Activated CD8-positive, alpha-beta T cell treated with anti-CD3 and anti-CD28 coated beads, Interleukin-2, amount 10 ng/mL, durations not matched to agents 7 days and 5 days (primary cell): ENCODE measurements around the gene GNAS-AS1. TPM values are rescaled to one million over a fixed set of nuclear protein-coding genes. Genes with fewer than 3 reads are reported as not detected.

ENCODE experiments used
- ATAC-seq: fragments of 150-1000 bp; cut with Tn5 transposase; one replicate; pipeline ENCODE4 v1.10.0; 2021; ENCODE audit warnings: moderate library complexity
- CTCF ChIA-PET: fragments of 350-600 bp; sonication (Branson Sonifier 250); formaldehyde crosslinking; loops from one replicate; lab custom pipeline; 2021; ENCODE audit warnings: antibody characterized with exemption; lab: Charles Lee
- POLR2A ChIA-PET: fragments of 350-600 bp; sonication (Branson Sonifier 250); formaldehyde crosslinking; loops from one replicate; lab custom pipeline; 2021; ENCODE audit warnings: antibody characterized with exemption; lab: Charles Lee
- DNase-seq: peaks from one replicate; pipeline ENCODE4 v3.0.0-alpha.2; 2020
- H3K27ac Mint-ChIP-seq: one replicate; pipeline ENCODE4 v1.8.0; 2021; ENCODE audit warnings: mild to moderate bottlenecking, mixed read lengths
- H3K27me3 Mint-ChIP-seq: one replicate; pipeline ENCODE4 v1.8.0; 2021; ENCODE audit warnings: low read depth, mixed read lengths
- H3K36me3 Mint-ChIP-seq: one replicate; pipeline ENCODE4 v1.8.0; 2021; ENCODE audit warnings: low read depth, mixed read lengths
- H3K4me1 Mint-ChIP-seq: one replicate; pipeline ENCODE4 v1.8.0; 2021; ENCODE audit warnings: low read depth, mixed read lengths
- H3K4me3 Mint-ChIP-seq: one replicate; pipeline ENCODE4 v1.8.0; 2021; ENCODE audit warnings: mild to moderate bottlenecking, mixed read lengths
- H3K9me3 Mint-ChIP-seq: one replicate; pipeline ENCODE4 v1.8.0; 2022; ENCODE audit warnings: mixed read lengths; ENCODE audit not compliant: insufficient read depth
- total RNA-seq, 2 experiments: library from RNA; stranded (reverse); gene quantifications; one replicate each; pipeline ENCODE4 v1.2.3, GENCODE V29; 2021

GNAS-AS1 gene
- total RNA-seq, 2 experiments from 2014 or later, result 1.3 to 2.0 TPM

GRCh38 chr20:58800134-58800871, 50.4 kb downstream of the GNAS-AS1 start:
- ChIA-PET CTCF (no interaction called here), POLR2A (interaction anchor here (0.7 kb wide), 1 partner anchor 34 kb away, joined by 3 read pairs; no protein-coding TSS in a partner anchor)
- no peak overlapping the region for H3K27ac Mint-ChIP-seq
- H3K36me3 Mint-ChIP-seq, result no peaks in the 10 kb centered on the region
- H3K4me3 Mint-ChIP-seq, result no peak overlapping the region
- H3K27me3 Mint-ChIP-seq, result peaks cover 22% of the 10 kb centered on the region
- H3K4me1 Mint-ChIP-seq, result no peaks in the 10 kb centered on the region
- no peaks in the 10 kb centered on the region for H3K9me3 Mint-ChIP-seq
- ATAC-seq (no peak), DNase-seq (no peak)

DNA sequence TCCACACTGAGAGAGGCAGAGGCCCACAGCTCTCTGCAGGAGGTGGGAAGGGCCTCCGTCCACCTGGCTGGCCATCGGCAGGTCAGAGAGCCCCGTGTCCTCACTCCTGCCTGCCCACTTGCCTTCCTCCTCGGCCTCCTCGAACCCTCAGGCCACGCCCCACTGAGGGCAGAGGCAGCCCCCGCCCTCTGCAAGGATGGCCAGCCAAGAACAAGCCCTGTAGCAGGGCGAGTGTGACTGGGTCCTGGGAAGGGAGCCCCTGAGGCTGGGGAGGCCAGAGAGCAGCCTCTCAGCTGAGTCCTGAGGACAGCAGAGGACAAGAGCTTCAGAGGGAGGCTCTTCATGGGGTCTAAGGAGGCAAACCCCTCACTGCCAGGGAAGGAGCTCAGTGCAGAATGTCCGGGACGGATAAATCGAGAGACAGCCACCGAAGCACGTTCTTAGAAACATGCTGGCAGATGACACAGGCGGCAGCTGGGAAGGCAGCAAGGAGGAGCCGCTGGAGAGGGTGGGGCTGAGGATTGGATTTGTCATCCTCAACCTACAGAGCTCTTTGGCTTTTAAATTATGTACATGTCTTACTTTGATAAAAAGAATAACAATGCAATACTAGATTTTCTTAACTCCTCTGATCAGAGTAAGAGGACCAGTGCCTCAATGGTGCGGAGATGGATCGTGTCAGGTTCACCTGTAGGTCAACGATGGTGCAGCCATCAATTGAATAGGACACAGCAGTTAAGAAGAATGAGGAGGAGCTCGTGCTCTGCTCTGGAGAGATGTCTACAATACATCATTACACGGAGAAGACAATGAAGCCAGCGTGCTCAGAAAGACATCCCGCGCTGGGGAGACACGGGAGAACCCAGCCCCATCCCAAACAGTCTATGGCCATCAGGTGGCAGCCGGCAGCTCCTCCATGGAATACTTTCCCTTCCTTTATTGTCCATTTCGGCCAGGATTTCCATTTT, 53.0 kb downstream of the GNAS-AS1 start:
- ChIA-PET POLR2A (no interaction called here), CTCF (no interaction called here)
- Mint-ChIP-seq H3K4me3 (no peak overlapping the region), H3K27ac (no peak overlapping the region), H3K4me1 (no peaks in the 10 kb centered on the region), H3K9me3 (no peaks in the 10 kb centered on the region), H3K27me3 (peaks cover 9% of the 10 kb centered on the region), H3K36me3 (no peaks in the 10 kb centered on the region)
- ATAC-seq (no peak), DNase-seq (no peak)

- Mint-ChIP-seq H3K9me3 (no peaks in the 10 kb centered on the region), H3K4me1 (no peaks in the 10 kb centered on the region), H3K27ac (no peak overlapping the region), H3K27me3 (peaks cover 7% of the 10 kb centered on the region), H3K4me3 (no peak overlapping the region), H3K36me3 (no peaks in the 10 kb centered on the region)
- DNase-seq, result no peak
- ChIA-PET POLR2A (no interaction called here), CTCF (no interaction called here)
- ATAC-seq, result no peak
Measured at GRCh38 chr20:58795923-58796245, 54.8 kb downstream of the GNAS-AS1 start.

- no peak overlapping the region for H3K4me3 Mint-ChIP-seq
- H3K9me3 Mint-ChIP-seq, result no peaks in the 10 kb centered on the region
- ChIA-PET POLR2A (no interaction called here), CTCF (no interaction called here)
- H3K36me3 Mint-ChIP-seq, result no peaks in the 10 kb centered on the region
- DNase-seq (no peak), ATAC-seq (no peak)
- peaks cover 11% of the 10 kb centered on the region for H3K27me3 Mint-ChIP-seq
- H3K27ac Mint-ChIP-seq, result no peak overlapping the region
- no peaks in the 10 kb centered on the region for H3K4me1 Mint-ChIP-seq
Measured at GRCh38 chr20:58795181-58795922, 55.4 kb downstream of the GNAS-AS1 start.

- H3K36me3 Mint-ChIP-seq, result no peaks in the 10 kb centered on the region
- CTCF ChIA-PET, result interaction anchor here (1.4 kb wide), 1 partner anchor 173 kb away, joined by 4 read pairs; no protein-coding TSS in a partner anchor
- no peak overlapping the region for H3K4me3 Mint-ChIP-seq
- ATAC-seq, result no peak
- POLR2A ChIA-PET, result no interaction called here
- no peak overlapping the region for H3K27ac Mint-ChIP-seq
- H3K9me3 Mint-ChIP-seq, result no peaks in the 10 kb centered on the region
- no peak for DNase-seq
- peaks cover 9% of the 10 kb centered on the region for H3K27me3 Mint-ChIP-seq
- no peaks in the 10 kb centered on the region for H3K4me1 Mint-ChIP-seq
Measured at GRCh38 chr20:58794510-58795180, 56.1 kb downstream of the GNAS-AS1 start.

GRCh38 chr20:58793512-58794420, 56.9 kb downstream of the GNAS-AS1 start:
- H3K27me3 Mint-ChIP-seq, result peaks cover 9% of the 10 kb centered on the region
- DNase-seq (no peak), ATAC-seq (no peak)
- ChIA-PET CTCF (interaction anchor here (1.4 kb wide), 1 partner anchor 172 kb away, joined by 4 read pairs; no protein-coding TSS in a partner anchor), POLR2A (no interaction called here)
- no peak overlapping the region for H3K4me3 Mint-ChIP-seq
- no peaks in the 10 kb centered on the region for H3K4me1 Mint-ChIP-seq
- no peaks in the 10 kb centered on the region for H3K9me3 Mint-ChIP-seq
- no peak overlapping the region for H3K27ac Mint-ChIP-seq
- H3K36me3 Mint-ChIP-seq, result no peaks in the 10 kb centered on the region

GRCh38 chr20:58792426-58792825, 58.3 kb downstream of the GNAS-AS1 start:
- no peak overlapping the region for H3K4me3 Mint-ChIP-seq

DNA sequence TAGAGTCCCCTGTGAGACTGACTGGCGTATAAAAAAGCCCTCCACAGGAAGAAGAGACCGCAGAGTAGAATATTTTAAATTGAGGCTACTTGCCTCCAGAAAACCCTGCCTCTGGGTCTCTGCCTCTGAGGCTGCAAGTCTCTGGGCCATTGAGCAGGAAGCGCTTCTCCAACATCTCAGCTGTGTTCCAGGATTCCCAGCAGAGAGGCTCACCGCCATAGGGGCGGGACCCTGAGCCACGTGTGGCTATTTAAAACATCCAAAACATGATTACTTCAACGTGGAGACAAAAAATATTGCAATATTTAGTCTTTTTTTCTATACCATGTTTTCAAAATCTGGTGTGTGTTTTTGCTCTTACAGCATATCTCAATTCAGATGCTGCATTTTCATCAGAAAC, 59.4 kb downstream of the GNAS-AS1 start:
- no peaks in the 10 kb centered on the region for H3K9me3 Mint-ChIP-seq
- no peak for ATAC-seq
- POLR2A ChIA-PET, result no interaction called here
- H3K27ac Mint-ChIP-seq, result no peak overlapping the region
- no peaks in the 10 kb centered on the region for H3K36me3 Mint-ChIP-seq
- CTCF ChIA-PET, result no interaction called here
- no peak for DNase-seq
- H3K4me3 Mint-ChIP-seq, result no peak overlapping the region
- H3K4me1 Mint-ChIP-seq, result no peaks in the 10 kb centered on the region
- H3K27me3 Mint-ChIP-seq, result peaks cover 13% of the 10 kb centered on the region

More at GRCh38 chr20:58792426-58792825, 58.3 kb downstream of the GNAS-AS1 start:
- ATAC-seq (no peak), DNase-seq (no peak)
- Mint-ChIP-seq H3K36me3 (no peaks in the 10 kb centered on the region), H3K4me1 (no peaks in the 10 kb centered on the region), H3K9me3 (no peaks in the 10 kb centered on the region), H3K27me3 (peaks cover 13% of the 10 kb centered on the region), H3K27ac (no peak overlapping the region)
- CTCF ChIA-PET, result no interaction called here
- POLR2A ChIA-PET, result no interaction called here

DNA sequence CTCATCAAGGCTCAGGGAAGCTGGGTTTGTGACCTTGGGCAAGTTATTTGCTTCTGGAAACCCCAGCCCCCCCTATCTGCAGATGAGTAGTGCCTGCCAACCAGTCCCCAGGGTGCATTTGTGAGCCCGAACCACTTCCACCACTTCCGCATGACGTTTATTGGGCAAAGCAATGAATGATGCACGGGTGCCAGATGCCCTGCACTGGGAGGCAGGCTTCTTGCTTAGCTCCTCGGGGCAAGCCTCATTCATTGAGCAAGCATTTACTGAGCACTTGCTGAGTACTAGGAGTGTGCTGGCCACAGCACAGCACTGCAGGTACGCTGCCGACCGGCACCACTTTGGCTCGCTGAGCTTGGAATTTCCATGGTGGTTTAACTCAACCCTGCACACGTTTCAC, 60.2 kb downstream of the GNAS-AS1 start:
- Mint-ChIP-seq H3K27me3 (peaks cover 15% of the 10 kb centered on the region), H3K27ac (no peak overlapping the region), H3K4me1 (no peaks in the 10 kb centered on the region), H3K9me3 (no peaks in the 10 kb centered on the region), H3K4me3 (no peak overlapping the region), H3K36me3 (no peaks in the 10 kb centered on the region)
- DNase-seq (no peak), ATAC-seq (no peak)
- POLR2A ChIA-PET, result no interaction called here
- CTCF ChIA-PET, result no interaction called here

DNA sequence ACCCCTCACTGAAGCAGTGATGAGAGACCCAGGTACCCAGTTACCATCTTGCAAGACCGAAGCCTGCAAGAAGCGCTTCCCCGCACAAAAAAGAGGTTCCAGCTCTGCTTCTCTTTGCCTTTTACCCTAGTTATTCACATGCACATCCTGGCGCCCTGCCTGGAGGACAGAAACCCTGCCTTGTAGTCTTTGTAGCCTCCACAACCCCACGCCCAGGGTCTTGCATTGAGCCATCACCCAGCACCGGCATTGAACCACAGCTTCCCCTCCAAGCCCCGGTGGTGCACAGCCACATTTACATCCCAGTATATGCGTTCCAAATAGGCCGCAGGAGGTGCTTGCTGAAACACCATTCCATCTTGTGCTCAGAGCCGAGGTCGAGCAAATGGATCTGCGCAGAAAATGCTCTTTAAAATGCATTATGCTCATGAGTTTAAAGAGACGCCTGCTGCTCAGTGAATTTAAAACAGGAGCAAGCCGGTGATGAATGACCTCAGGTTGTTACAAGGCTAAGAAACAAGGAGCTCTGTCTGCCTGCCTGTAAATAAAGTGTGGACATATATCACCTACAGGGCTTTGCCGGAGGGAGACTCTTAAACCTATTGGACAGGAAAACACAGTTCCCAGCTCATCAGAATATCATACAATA, 61.7 kb downstream of the GNAS-AS1 start:
- no peaks in the 10 kb centered on the region for H3K36me3 Mint-ChIP-seq
- peaks cover 19% of the 10 kb centered on the region for H3K27me3 Mint-ChIP-seq
- DNase-seq, result no peak
- ChIA-PET POLR2A (no interaction called here), CTCF (no interaction called here)
- no peak for ATAC-seq
- no peak overlapping the region for H3K4me3 Mint-ChIP-seq
- H3K27ac Mint-ChIP-seq, result no peak overlapping the region
- H3K4me1 Mint-ChIP-seq, result no peaks in the 10 kb centered on the region
- H3K9me3 Mint-ChIP-seq, result no peaks in the 10 kb centered on the region
